ENCODE measurements around the gene TNFAIP8L1. TPM values are rescaled to one million over a fixed set of nuclear protein-coding genes. Genes with fewer than 3 reads are reported as not detected.

The TNFAIP8L1 gene
- total and polyA plus RNA-seq, 4 donors: 15.6 to 29.0 (median 20.1) TPM

DNA sequence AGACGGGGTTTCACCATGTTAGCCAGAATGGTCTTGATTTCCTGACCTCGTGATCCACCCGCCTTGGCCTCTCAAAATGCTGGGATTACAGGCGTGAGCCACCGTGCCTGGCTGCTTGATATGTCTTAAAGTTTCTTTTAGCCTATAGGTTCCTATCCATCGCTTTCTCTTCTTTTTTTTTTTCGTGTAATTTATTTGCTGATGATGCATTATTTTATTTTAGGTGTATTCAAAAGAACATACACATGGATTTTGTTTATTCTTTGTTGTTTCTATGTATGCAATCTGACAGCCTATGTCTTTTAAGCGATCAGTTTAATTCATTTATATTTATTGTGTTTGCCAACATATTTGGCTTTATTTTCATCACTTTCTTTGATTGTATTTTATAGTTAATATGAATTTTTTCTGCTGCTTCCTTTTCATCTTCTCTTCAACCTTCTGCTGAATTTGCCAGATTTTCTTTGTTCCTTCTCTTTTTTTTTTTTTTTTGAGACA lies 26.0 kb upstream of the TNFAIP8L1 start (continued):
- TF ChIP-seq, protein P1, sequence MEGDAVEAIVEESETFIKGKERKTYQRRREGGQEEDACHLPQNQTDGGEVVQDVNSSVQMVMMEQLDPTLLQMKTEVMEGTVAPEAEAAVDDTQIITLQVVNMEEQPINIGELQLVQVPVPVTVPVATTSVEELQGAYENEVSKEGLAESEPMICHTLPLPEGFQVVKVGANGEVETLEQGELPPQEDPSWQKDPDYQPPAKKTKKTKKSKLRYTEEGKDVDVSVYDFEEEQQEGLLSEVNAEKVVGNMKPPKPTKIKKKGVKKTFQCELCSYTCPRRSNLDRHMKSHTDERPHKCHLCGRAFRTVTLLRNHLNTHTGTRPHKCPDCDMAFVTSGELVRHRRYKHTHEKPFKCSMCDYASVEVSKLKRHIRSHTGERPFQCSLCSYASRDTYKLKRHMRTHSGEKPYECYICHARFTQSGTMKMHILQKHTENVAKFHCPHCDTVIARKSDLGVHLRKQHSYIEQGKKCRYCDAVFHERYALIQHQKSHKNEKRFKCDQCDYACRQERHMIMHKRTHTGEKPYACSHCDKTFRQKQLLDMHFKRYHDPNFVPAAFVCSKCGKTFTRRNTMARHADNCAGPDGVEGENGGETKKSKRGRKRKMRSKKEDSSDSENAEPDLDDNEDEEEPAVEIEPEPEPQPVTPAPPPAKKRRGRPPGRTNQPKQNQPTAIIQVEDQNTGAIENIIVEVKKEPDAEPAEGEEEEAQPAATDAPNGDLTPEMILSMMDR (IDR thresholded peaks at IDR 0.05; ENCODE audit: low read depth, low read length, missing input control): no peak
- TF ChIP-seq YY1 (IDR thresholded peaks at IDR 0.05): no peak
- no peak for TF ChIP-seq TAF1 (conservative IDR thresholded peaks at IDR 0.05)
- TF ChIP-seq, protein P2, sequence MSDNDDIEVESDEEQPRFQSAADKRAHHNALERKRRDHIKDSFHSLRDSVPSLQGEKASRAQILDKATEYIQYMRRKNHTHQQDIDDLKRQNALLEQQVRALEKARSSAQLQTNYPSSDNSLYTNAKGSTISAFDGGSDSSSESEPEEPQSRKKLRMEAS (IDR thresholded peaks at IDR 0.05): no peak
- TF ChIP-seq FOXA2 (IDR thresholded peaks at IDR 0.05): no peak
- TF ChIP-seq JUND (IDR thresholded peaks at IDR 0.05): no peak
- TF ChIP-seq SP1 (IDR thresholded peaks at IDR 0.05): no peak
- TF ChIP-seq, protein P3, sequence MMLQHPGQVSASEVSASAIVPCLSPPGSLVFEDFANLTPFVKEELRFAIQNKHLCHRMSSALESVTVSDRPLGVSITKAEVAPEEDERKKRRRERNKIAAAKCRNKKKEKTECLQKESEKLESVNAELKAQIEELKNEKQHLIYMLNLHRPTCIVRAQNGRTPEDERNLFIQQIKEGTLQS (IDR thresholded peaks at IDR 0.05): no peak
- no peak for TF ChIP-seq HNF4G (IDR thresholded peaks at IDR 0.05)

DNA sequence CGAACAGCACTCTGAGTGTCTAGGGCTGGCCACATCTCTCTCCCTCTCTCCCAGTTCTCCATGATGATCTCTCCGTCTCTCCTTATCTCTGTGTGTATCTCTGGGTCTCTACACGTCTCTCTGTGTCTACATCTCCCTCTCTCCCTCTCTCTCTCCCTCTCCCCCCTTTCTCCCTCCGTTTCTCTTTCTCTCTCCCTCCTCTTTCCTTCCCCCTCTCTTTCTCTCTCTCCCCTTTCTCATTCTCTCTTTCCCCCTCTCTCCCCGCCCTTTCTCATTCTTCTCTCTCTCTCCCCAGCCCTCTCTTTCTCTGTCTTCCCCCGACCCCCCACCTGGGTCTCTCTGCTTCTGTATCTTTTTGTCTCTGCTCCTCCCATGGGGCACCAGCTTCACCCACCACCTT lies 21.3 kb upstream of the TNFAIP8L1 start:
- Histone ChIP-seq H3K9me3 (ENCODE audit: control insufficient read depth in 4 of 4, low read length in 3 of 4) (no peaks in the 10 kb centered on the region), H3K9ac (ENCODE audit: low read depth in 1 of 2, low read length in 2 of 2) (no peak overlapping the region), H3K27ac (ENCODE audit: low read depth in 1 of 2, low read length in 2 of 2) (no peak overlapping the region), H3K4me3 (ENCODE audit: low read depth in 1 of 3, low read length in 3 of 3) (no peak overlapping the region), H3K4me1 (ENCODE audit: control insufficient read depth in 4 of 4, insufficient read depth in 4 of 4, low read length in 3 of 4) (peaks cover 2 to 11% (median 5%) of the 10 kb centered on the region in 4 donors), H3K36me3 (ENCODE audit: control insufficient read depth in 4 of 4, insufficient read depth in 3 of 4, low read depth in 1 of 4, low read length in 3 of 4) (no peaks in the 10 kb centered on the region), H3K27me3 (ENCODE audit: control insufficient read depth in 4 of 4, insufficient read depth in 4 of 4, low read length in 3 of 4) (no peaks in the 10 kb centered on the region)
- no peak for DNase-seq (ENCODE audit: low spot score)
- TF ChIP-seq RXRA (IDR thresholded peaks at IDR 0.05) (no peak), TAF1 (conservative IDR thresholded peaks at IDR 0.05) (no peak), SP1 (IDR thresholded peaks at IDR 0.05) (no peak), EGR1 (IDR thresholded peaks at IDR 0.05; ENCODE audit: low read depth in 2 of 2) (no peak), NR2F2 (IDR thresholded peaks at IDR 0.05) (no peak)
- TF ChIP-seq, protein P3 (IDR thresholded peaks at IDR 0.05): no peak
- TF ChIP-seq, protein P2 (IDR thresholded peaks at IDR 0.05): no peak
- 55% methylated on average over 6 of the region's 6 CpGs for WGBS

DNA sequence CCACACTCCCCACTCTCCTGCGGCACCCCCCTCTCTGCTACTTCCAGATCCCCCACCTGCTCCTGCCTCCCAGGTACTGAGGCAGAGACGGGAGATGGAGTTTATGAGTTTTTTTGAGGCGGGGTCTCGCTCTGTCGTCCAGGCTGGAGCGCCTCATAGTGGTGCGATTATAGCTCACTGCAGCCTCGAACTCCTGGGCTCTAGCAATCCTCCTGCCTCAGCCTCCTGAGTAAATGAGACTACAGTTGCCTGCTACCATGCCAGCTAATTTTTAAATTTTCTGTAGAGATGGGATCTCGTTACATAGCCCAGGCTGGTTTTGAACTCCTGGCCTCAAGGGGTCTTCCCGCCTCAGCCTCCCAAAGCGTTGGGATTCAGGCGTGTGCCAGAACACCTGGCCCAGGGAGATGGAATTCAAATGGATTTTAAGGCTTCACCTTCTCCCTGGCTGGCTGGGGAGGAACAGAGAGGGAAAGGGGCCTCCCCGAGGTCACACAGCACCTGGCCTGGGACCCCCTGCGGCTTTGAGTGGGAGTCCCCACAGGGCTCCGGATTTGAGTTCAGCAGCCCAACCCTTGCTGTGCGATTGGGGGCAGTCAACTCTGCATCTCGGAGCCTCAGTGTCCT lies 19.5 kb upstream of the TNFAIP8L1 start:
- TF ChIP-seq SP1 (IDR thresholded peaks at IDR 0.05) (no peak), RXRA (IDR thresholded peaks at IDR 0.05) (no peak)
- TF ChIP-seq, protein P1 (IDR thresholded peaks at IDR 0.05; ENCODE audit: low read depth, low read length, missing input control): no peak
- TF ChIP-seq, protein P3 (IDR thresholded peaks at IDR 0.05): no peak
- TF ChIP-seq, protein P4, sequence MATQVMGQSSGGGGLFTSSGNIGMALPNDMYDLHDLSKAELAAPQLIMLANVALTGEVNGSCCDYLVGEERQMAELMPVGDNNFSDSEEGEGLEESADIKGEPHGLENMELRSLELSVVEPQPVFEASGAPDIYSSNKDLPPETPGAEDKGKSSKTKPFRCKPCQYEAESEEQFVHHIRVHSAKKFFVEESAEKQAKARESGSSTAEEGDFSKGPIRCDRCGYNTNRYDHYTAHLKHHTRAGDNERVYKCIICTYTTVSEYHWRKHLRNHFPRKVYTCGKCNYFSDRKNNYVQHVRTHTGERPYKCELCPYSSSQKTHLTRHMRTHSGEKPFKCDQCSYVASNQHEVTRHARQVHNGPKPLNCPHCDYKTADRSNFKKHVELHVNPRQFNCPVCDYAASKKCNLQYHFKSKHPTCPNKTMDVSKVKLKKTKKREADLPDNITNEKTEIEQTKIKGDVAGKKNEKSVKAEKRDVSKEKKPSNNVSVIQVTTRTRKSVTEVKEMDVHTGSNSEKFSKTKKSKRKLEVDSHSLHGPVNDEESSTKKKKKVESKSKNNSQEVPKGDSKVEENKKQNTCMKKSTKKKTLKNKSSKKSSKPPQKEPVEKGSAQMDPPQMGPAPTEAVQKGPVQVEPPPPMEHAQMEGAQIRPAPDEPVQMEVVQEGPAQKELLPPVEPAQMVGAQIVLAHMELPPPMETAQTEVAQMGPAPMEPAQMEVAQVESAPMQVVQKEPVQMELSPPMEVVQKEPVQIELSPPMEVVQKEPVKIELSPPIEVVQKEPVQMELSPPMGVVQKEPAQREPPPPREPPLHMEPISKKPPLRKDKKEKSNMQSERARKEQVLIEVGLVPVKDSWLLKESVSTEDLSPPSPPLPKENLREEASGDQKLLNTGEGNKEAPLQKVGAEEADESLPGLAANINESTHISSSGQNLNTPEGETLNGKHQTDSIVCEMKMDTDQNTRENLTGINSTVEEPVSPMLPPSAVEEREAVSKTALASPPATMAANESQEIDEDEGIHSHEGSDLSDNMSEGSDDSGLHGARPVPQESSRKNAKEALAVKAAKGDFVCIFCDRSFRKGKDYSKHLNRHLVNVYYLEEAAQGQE (IDR thresholded peaks at IDR 0.05): no peak
- Histone ChIP-seq H3K27me3 (ENCODE audit: control insufficient read depth in 4 of 4, insufficient read depth in 4 of 4, low read length in 3 of 4) (no peaks in the 10 kb centered on the region), H3K4me1 (ENCODE audit: control insufficient read depth in 4 of 4, insufficient read depth in 4 of 4, low read length in 3 of 4) (peaks cover 0 to 4% (median 0%) of the 10 kb centered on the region in 4 donors), H3K9me3 (ENCODE audit: control insufficient read depth in 4 of 4, low read length in 3 of 4) (no peaks in the 10 kb centered on the region), H3K36me3 (ENCODE audit: control insufficient read depth in 4 of 4, insufficient read depth in 3 of 4, low read depth in 1 of 4, low read length in 3 of 4) (no peaks in the 10 kb centered on the region), H3K27ac (ENCODE audit: low read depth in 1 of 2, low read length in 2 of 2) (no peak overlapping the region), H3K4me3 (ENCODE audit: low read depth in 1 of 3, low read length in 3 of 3) (no peak overlapping the region), H3K9ac (ENCODE audit: low read depth in 1 of 2, low read length in 2 of 2) (no peak overlapping the region)
- 75% methylated on average over 17 of the region's 17 CpGs for WGBS
- DNase-seq (ENCODE audit: low spot score): no peak

Measured in liver (tissue), 9 donors.